ENCODE results near the gene TAL2.

TAL2 gene

DNA sequence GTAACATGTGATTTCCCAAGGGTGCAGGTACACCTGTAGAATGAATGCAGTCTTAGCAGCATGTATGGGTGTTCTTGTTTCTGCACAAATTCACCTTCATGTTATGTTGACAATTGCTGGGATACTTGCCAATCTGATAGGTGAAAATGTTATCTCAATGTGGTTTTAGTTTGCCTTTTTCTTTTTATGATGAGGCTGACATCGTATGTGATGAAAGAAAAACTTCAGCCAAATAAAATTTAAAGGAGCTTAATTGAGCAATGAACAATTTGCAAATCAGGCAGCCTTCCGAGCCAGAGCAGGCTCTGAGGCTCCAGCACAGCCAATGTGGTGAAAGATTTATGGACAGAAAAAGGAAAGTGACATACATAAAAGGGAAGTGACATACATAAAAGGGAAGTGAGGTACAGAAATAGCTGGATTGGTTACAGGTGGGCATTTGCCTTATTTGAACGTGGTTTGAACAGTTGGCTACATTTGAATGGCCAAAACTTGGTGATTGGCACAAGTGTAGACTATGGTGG is 10.5 kb downstream of the TAL2 start:
- H3K4me3 ChIP-seq (replicated peaks; ENCODE audit: low read depth, low read length): no peak overlapping the region
- no peak for DNase-seq (ENCODE audit: low read depth)
- TF ChIP-seq, protein P1, sequence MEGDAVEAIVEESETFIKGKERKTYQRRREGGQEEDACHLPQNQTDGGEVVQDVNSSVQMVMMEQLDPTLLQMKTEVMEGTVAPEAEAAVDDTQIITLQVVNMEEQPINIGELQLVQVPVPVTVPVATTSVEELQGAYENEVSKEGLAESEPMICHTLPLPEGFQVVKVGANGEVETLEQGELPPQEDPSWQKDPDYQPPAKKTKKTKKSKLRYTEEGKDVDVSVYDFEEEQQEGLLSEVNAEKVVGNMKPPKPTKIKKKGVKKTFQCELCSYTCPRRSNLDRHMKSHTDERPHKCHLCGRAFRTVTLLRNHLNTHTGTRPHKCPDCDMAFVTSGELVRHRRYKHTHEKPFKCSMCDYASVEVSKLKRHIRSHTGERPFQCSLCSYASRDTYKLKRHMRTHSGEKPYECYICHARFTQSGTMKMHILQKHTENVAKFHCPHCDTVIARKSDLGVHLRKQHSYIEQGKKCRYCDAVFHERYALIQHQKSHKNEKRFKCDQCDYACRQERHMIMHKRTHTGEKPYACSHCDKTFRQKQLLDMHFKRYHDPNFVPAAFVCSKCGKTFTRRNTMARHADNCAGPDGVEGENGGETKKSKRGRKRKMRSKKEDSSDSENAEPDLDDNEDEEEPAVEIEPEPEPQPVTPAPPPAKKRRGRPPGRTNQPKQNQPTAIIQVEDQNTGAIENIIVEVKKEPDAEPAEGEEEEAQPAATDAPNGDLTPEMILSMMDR (IDR thresholded peaks at IDR 0.05; ENCODE audit: low read length, missing control alignments): no peak

DNA sequence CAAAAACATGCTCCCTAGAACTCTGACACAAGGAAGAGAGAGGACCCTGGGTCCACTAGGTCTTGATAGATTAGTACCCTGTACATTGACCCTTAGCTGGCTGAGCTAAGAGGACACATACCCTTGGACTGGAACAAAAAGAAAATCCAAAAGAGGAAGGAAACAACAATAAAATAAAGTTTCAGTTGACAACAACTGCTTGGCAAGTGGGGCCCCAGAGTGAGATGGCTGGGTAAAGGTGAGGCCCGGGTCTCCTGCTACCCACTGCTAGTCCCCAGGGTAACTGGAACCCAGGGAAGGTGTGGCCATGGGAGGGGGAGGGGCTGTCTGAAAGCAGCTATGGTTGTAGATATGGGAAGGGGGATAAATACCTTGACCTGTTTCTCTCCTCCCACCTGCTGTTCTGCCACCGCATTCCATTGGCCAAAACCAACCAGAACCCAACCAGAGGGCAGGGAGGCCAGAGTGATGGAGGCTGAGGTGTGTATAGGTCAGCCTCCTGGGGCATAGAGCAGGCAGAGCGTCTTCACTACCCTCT is 11.7 kb downstream of the TAL2 start:
- H3K4me3 ChIP-seq (replicated peaks; ENCODE audit: low read depth, low read length): no peak overlapping the region
- DNase-seq (ENCODE audit: low read depth): no peak
- TF ChIP-seq, protein P1 (IDR thresholded peaks at IDR 0.05; ENCODE audit: low read length, missing control alignments): no peak

GRCh38 chr9:105676351-105676923 is 14.2 kb downstream of the TAL2 start:
- TF ChIP-seq, protein P1 (IDR thresholded peaks at IDR 0.05; ENCODE audit: low read length, missing control alignments): no peak
- no peak for DNase-seq (ENCODE audit: low read depth)
- H3K4me3 ChIP-seq (replicated peaks; ENCODE audit: low read depth, low read length): no peak overlapping the region

GRCh38 chr9:105678163-105678562 is 15.9 kb downstream of the TAL2 start:
- TF ChIP-seq, protein P1 (IDR thresholded peaks at IDR 0.05; ENCODE audit: low read length, missing control alignments): no peak
- H3K4me3 ChIP-seq (replicated peaks; ENCODE audit: low read depth, low read length): no peak overlapping the region
- DNase-seq (ENCODE audit: low read depth): no peak

GRCh38 chr9:105678781-105679180 is 16.5 kb downstream of the TAL2 start:
- TF ChIP-seq, protein P1 (IDR thresholded peaks at IDR 0.05; ENCODE audit: low read length, missing control alignments): no peak
- DNase-seq (ENCODE audit: low read depth): no peak
- no peak overlapping the region for H3K4me3 ChIP-seq (replicated peaks; ENCODE audit: low read depth, low read length)

DNA sequence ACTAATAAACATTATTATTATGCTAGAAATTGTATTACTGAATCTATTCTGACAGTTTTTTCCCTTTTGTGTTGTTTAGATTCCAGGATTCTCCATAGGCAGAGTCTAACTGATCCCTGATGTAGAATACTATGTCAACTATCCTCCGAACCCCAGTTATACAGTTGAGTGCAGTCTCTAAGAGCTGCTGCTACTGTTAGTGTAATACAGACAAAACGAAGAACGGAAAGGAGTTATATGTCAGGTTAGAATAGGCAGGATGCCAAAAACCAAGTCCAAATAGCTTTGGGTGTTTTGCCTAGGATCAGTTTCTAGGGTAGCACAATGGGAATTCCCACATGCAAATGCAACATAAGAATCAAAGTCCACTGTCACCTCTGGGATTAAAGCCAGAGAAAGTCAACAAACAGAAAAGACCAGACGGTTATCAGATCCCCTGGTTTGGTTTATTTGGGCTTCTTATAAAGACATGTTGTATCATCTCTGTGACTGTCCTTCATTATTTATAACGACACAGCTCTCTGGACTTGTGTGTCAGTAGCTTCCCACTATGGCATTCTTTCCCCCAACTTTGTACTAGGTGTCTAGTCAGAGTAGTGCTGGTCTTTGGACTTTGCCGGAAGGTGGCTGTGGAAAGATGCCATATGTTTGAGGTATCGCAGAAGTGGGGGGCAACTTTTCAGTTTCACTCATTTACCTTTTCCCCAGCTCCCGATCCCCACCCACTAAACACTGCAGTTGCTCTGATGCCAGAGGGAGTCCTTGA is 17.2 kb downstream of the TAL2 start:
- H3K4me3 ChIP-seq (replicated peaks; ENCODE audit: low read depth, low read length): no peak overlapping the region
- TF ChIP-seq, protein P1 (IDR thresholded peaks at IDR 0.05; ENCODE audit: low read length, missing control alignments): no peak
- DNase-seq (ENCODE audit: low read depth): no peak
